Suprapubic skin (tissue), 4 donors: ENCODE data around the gene NSG2. TPM values are rescaled to one million over a fixed set of nuclear protein-coding genes. Genes with fewer than 3 reads are reported as not detected.

ENCODE experiments used
- DNase-seq, 2 donors: peaks; one replicate each; pipeline ENCODE4 v3.0.0-alpha.2; 2019; ENCODE audit warnings: low spot score in 2 of 2
- H3K27ac ChIP-seq: fragments of 200-600 bp; sonication (generic); one replicate; pipeline ENCODE4 v1.5.1; 2019
- H3K27me3 ChIP-seq: fragments of 200-600 bp; sonication (generic); one replicate; pipeline ENCODE4 v1.5.1; 2019
- H3K36me3 ChIP-seq: fragments of 200-600 bp; sonication (generic); one replicate; pipeline ENCODE4 v1.5.1; 2019
- H3K4me1 ChIP-seq: fragments of 200-600 bp; sonication (generic); one replicate; pipeline ENCODE4 v1.5.1; 2019
- H3K4me3 ChIP-seq: fragments of 200-600 bp; sonication (generic); one replicate; pipeline ENCODE4 v1.5.1; 2019; ENCODE audit warnings: mild to moderate bottlenecking
- H3K9me3 ChIP-seq: fragments of 200-600 bp; sonication (generic); one replicate; pipeline ENCODE4 v1.5.1; 2019
- CTCF ChIP-seq, 2 donors: fragments of 200-600 bp in 1 of 2; fragments of 450-650 bp in 1 of 2; sonication (generic) in 1 of 2; IDR thresholded peaks; one replicate each; pipeline ENCODE4 v1.5.1; 2016 to 2019; ENCODE audit warnings: antibody characterized with exemption in 2 of 2, mild to moderate bottlenecking in 1 of 2, moderate library complexity in 1 of 2
- EP300 ChIP-seq: sonication (generic); formaldehyde crosslinking; IDR thresholded peaks from one replicate; pipeline ENCODE4 v1.6.1; 2017; ENCODE audit warnings: antibody characterized with exemption
- POLR2A ChIP-seq, 2 donors: fragments of 450-650 bp; IDR thresholded peaks; one replicate each; pipeline ENCODE4 v1.6.1; 2017; ENCODE audit warnings: antibody characterized with exemption in 2 of 2, mild to moderate bottlenecking in 2 of 2, moderate library complexity in 2 of 2
- POLR2AphosphoS5 ChIP-seq, 3 donors: sonication (generic); formaldehyde crosslinking; IDR thresholded peaks; one replicate each; pipeline ENCODE4 v1.6.1; 2017; ENCODE audit warnings: antibody characterized with exemption in 3 of 3
- WGBS: methylation state at CpG from one replicate; pipeline ENCODE4 v1.1.5; 2018; 5-methylcytosine and 5-hydroxymethylcytosine counted together
- total RNA-seq, 4 donors: library from RNA; depleted of rRNA; stranded (reverse); fragments of >200 nt; gene quantifications; one replicate each; pipeline ENCODE4 v1.1.0, GENCODE V29; 2016

The NSG2 gene
- total RNA-seq, 4 donors from 2014 or later = not detected

- Histone ChIP-seq H3K4me1 (no peaks in the 10 kb centered on the region), H3K27ac (no peak overlapping the region), H3K4me3 (no peak overlapping the region), H3K27me3 (peaks cover 6% of the 10 kb centered on the region), H3K9me3 (no peaks in the 10 kb centered on the region), H3K36me3 (no peaks in the 10 kb centered on the region)
- TF ChIP-seq CTCF (IDR thresholded peaks at IDR 0.05) (no peak), POLR2A (IDR thresholded peaks at IDR 0.05) (no peak), POLR2AphosphoS5 (IDR thresholded peaks at IDR 0.05) (no peak), EP300 (no peak)
- WGBS = 90% methylated on average over 5 of the region's 5 CpGs
- DNase-seq = no peak
Measured at GRCh38 chr5:174093123-174093522, 47.6 kb downstream of the NSG2 start.

DNA sequence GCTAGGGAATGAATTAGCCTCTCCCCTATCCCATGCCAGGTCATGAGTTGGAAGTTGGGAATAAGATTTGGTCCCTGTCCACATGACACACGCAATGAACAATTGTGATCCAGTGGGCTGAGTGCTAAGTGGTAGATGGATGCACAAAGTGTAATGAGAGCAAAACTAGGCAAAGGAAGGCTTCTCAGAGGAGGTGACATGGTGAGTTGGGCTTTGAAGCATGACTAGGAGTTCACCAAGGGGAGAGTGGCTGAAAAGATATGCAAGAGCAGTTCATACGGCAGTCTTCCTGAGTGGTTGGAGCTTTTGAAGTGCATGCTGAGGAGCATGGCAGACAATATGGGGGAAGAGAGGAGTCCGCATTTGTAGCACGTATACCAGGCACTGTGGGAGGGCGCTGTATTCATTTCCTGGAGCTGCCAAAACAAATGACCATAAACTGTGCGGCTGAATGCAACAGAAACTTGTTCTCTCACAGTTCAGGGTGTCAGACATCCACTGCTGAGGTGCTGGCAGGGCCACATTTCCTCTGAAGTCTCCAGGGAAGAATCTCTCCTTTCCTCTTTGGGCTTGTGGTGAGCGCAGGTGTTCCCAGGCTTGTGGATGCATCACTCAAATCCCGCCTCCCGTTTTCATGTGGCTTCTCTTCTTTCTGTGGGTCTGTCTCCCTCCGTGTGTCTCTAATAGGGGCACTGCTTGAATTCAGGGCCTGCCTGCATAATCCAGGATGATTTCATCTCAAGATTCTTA lies 49.5 kb downstream of the NSG2 start:
- H3K36me3 ChIP-seq = no peaks in the 10 kb centered on the region
- no peaks in the 10 kb centered on the region for H3K9me3 ChIP-seq
- H3K4me3 ChIP-seq = no peak overlapping the region
- H3K27ac ChIP-seq = no peak overlapping the region
- no peaks in the 10 kb centered on the region for H3K4me1 ChIP-seq
- TF ChIP-seq POLR2A (IDR thresholded peaks at IDR 0.05) (no peak), CTCF (IDR thresholded peaks at IDR 0.05) (no peak), EP300 (no peak), POLR2AphosphoS5 (IDR thresholded peaks at IDR 0.05) (no peak)
- WGBS = 78% methylated on average over 10 of the region's 10 CpGs
- DNase-seq = no peak
- peaks cover 6% of the 10 kb centered on the region for H3K27me3 ChIP-seq

DNA sequence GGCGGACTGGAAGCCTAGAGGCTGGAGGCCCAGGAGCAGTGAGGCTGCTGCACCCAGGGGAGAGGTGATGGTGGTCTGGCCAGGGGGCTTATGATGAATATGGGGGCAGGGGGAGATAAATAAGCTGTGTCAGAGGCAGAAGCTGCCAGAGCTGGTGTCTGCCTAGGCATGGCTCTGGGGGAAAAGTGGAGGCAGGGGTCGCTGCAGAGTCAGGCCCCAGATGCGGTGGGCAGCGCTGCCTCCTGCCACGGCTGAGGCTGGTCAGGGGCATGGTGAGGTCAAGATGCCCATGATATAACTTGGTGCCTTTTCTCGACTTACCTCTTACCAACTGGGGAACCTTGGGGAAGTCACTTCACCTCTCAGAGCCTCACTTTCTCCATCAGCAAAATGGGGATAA lies 51.1 kb downstream of the NSG2 start:
- Histone ChIP-seq H3K27me3 (peaks cover 6% of the 10 kb centered on the region), H3K36me3 (no peaks in the 10 kb centered on the region), H3K27ac (no peak overlapping the region), H3K9me3 (no peaks in the 10 kb centered on the region), H3K4me1 (no peaks in the 10 kb centered on the region), H3K4me3 (no peak overlapping the region)
- no peak for TF ChIP-seq EP300
- no peak for TF ChIP-seq POLR2A (IDR thresholded peaks at IDR 0.05)
- TF ChIP-seq POLR2AphosphoS5 (IDR thresholded peaks at IDR 0.05) = no peak
- TF ChIP-seq CTCF (IDR thresholded peaks at IDR 0.05) = no peak
- DNase-seq = no peak
- WGBS = 65% methylated on average over 6 of the region's 6 CpGs

- DNase-seq = no peak
- no peak for TF ChIP-seq POLR2A (IDR thresholded peaks at IDR 0.05)
- no peak for TF ChIP-seq EP300
- no peak for TF ChIP-seq POLR2AphosphoS5 (IDR thresholded peaks at IDR 0.05)
- TF ChIP-seq CTCF (IDR thresholded peaks at IDR 0.05) = no peak
- no peak overlapping the region for H3K4me3 ChIP-seq
- no peak overlapping the region for H3K27ac ChIP-seq
- no peaks in the 10 kb centered on the region for H3K4me1 ChIP-seq
- WGBS = 40% methylated on average over 1 of the region's 4 CpGs
- H3K36me3 ChIP-seq = no peaks in the 10 kb centered on the region
- H3K27me3 ChIP-seq = peaks cover 6% of the 10 kb centered on the region
- H3K9me3 ChIP-seq = no peaks in the 10 kb centered on the region
Measured at GRCh38 chr5:174097486-174098185, 52.1 kb downstream of the NSG2 start.

DNA sequence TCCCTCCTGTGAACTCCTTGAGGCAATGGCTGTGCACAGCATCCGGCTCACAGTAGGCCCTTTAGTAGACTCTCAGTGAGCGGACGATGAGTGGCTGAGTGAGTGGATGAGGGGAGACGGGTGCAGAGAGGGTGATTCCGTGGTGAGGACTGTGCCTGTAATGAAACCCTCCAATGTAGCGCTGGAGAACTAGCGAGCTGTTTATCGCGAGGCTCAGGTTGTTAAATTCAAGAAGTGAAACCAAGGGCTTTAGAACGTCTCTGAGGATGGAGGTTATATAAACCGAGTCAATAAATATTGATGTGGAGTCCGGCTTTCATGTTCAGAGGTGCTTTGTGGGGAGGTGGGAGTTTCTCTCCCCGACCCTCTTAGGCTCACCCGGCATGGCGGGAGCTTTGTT lies 53.2 kb downstream of the NSG2 start:
- Histone ChIP-seq H3K27ac (no peak overlapping the region), H3K4me3 (no peak overlapping the region), H3K4me1 (no peaks in the 10 kb centered on the region), H3K27me3 (peaks cover 6% of the 10 kb centered on the region), H3K36me3 (no peaks in the 10 kb centered on the region), H3K9me3 (no peaks in the 10 kb centered on the region)
- no peak for DNase-seq
- TF ChIP-seq POLR2AphosphoS5 (IDR thresholded peaks at IDR 0.05) = no peak
- TF ChIP-seq CTCF (IDR thresholded peaks at IDR 0.05) = no peak
- TF ChIP-seq EP300 = no peak
- no peak for TF ChIP-seq POLR2A (IDR thresholded peaks at IDR 0.05)
- WGBS = 91% methylated on average over 15 of the region's 15 CpGs
